HepG2 (cell line): ENCODE data around the gene CRKL. TPM values are rescaled to one million over a fixed set of nuclear protein-coding genes. Genes with fewer than 3 reads are reported as not detected.

Experiments
- EEA1 ChIP-seq: sonication (generic); formaldehyde crosslinking; IDR thresholded peaks from 2 replicates; pipeline ENCODE4 v1.5.1; 2020; ENCODE audit warnings: mild to moderate bottlenecking, missing genetic modification reagents, borderline replicate concordance
- EP300 ChIP-seq, 3 experiments: sonication (generic) in 1 of 3; formaldehyde crosslinking in 1 of 3; IDR thresholded peaks; 2 replicates each; pipeline versions ENCODE4 v1.5.1 to v1.6.1; 2011 to 2020; ENCODE audit warnings: low read depth in 2 of 3, low read length in 2 of 3, borderline replicate concordance in 1 of 3, improper control_type of control experiment in 1 of 3, mild to moderate bottlenecking in 1 of 3, missing genetic modification reagents in 1 of 3, moderate library complexity in 1 of 3
- FOXP4 ChIP-seq: sonication (generic); formaldehyde crosslinking; IDR thresholded peaks from 2 replicates; pipeline ENCODE4 v1.4.0; 2020; ENCODE audit warnings: missing genetic modification reagents
- GPBP1L1 ChIP-seq: sonication (generic); formaldehyde crosslinking; IDR thresholded peaks from 2 replicates; pipeline ENCODE4 v1.5.0; 2020; ENCODE audit warnings: mild to moderate bottlenecking, missing genetic modification reagents
- MLLT10 ChIP-seq: sonication (generic); formaldehyde crosslinking; IDR thresholded peaks from 2 replicates; pipeline ENCODE4 v1.4.0; 2020; ENCODE audit warnings: missing genetic modification reagents
- NFYB ChIP-seq: sonication (generic); formaldehyde crosslinking; IDR thresholded peaks from 2 replicates; pipeline ENCODE4 v1.4.0; 2020; ENCODE audit warnings: missing genetic modification reagents
- SPEN ChIP-seq: sonication (generic); formaldehyde crosslinking; IDR thresholded peaks from 2 replicates; pipeline ENCODE4 v1.5.1; 2020; ENCODE audit warnings: low read depth, mild to moderate bottlenecking, missing genetic modification reagents
- ZBTB1 ChIP-seq: sonication (generic); formaldehyde crosslinking; IDR thresholded peaks from 2 replicates; pipeline ENCODE4 v1.4.0; 2020; ENCODE audit warnings: missing genetic modification reagents, borderline replicate concordance
- ZNF331 ChIP-seq: sonication (generic); formaldehyde crosslinking; IDR thresholded peaks from 2 replicates; pipeline ENCODE4 v1.4.0; 2020; ENCODE audit warnings: missing genetic modification reagents
- ZNF468 ChIP-seq: sonication (generic); formaldehyde crosslinking; IDR thresholded peaks from 2 replicates; pipeline ENCODE4 v1.8.0; 2022; ENCODE audit warnings: mild to moderate bottlenecking, moderate library complexity, missing genetic modification reagents
- ZNF503 ChIP-seq: sonication (generic); formaldehyde crosslinking; IDR thresholded peaks from 2 replicates; pipeline ENCODE4 v1.4.0; 2020; ENCODE audit warnings: missing genetic modification reagents
- ZNF512B ChIP-seq: sonication (generic); formaldehyde crosslinking; IDR thresholded peaks from 2 replicates; pipeline ENCODE4 v1.5.1; 2020; ENCODE audit warnings: missing genetic modification reagents, mild to moderate bottlenecking, borderline replicate concordance
- ZNF558 ChIP-seq: sonication (generic); formaldehyde crosslinking; IDR thresholded peaks from 2 replicates; pipeline ENCODE4 v1.9.0; 2022; ENCODE audit warnings: mild to moderate bottlenecking, missing genetic modification reagents, borderline replicate concordance
- ZNF589 ChIP-seq: sonication (generic); formaldehyde crosslinking; conservative IDR thresholded peaks from 2 replicates; pipeline ENCODE4 v1.8.0; 2022; ENCODE audit warnings: mild to moderate bottlenecking, moderate library complexity, missing genetic modification reagents
- ZXDC ChIP-seq: sonication (generic); formaldehyde crosslinking; IDR thresholded peaks from 2 replicates; pipeline ENCODE4 v1.5.0; 2020; ENCODE audit warnings: mild to moderate bottlenecking, missing genetic modification reagents
- polyA plus RNA-seq, 8 experiments: library from polyadenylated mRNA; depleted of rRNA in 3 of 8; stranded (reverse) in 7 of 8; unstranded in 1 of 8; fragments of >200 nt; fragmentation: Illumina TruSeq in 4 of 8; extraction: Trizol in 4 of 8; gene quantifications; 2 replicates each; pipeline versions ENCODE4 v1.2.1 to v1.2.3, GENCODE V29; 2011 to 2016; ENCODE audit warnings: low read depth in 4 of 8, missing spikeins in 1 of 8, mixed read lengths in 1 of 8; ENCODE audit not compliant: insufficient read depth in 1 of 8
- total RNA-seq, 5 experiments: library from RNA; depleted of rRNA; stranded (reverse); fragments of >200 nt; fragmentation: Illumina TruSeq; extraction: Trizol; gene quantifications; 2 replicates each; pipeline ENCODE4 v1.2.3, GENCODE V29; 2016; ENCODE audit warnings: low read depth in 1 of 5

Gene CRKL
- total and polyA plus RNA-seq, 2 of the 13 experiments (the other 11 are each of a cell fraction or from before 2014, with no cell fraction given), result 37.4 to 60.6 TPM

GRCh38 chr22:20956258-20957101 is 39.3 kb downstream of the CRKL start (continued):
- TF ChIP-seq ZBTB1 (CRISPR knock-in tag) (no peak), MLLT10 (CRISPR knock-in tag) (no peak), NFYB (CRISPR knock-in tag) (no peak), ZNF503 (CRISPR knock-in tag) (peak; percentile 31; the same call in 1 of the 2 replicates), ZXDC (0 out of 2 replicates have a peak, but pooled peaks have one; percentile 80), EEA1 (CRISPR knock-in tag) (no peak), GPBP1L1 (no peak), ZNF512B (CRISPR knock-in tag) (0 out of 2 replicates have a peak, but pooled peaks have one; percentile 8), ZNF331 (0 out of 2 replicates have a peak, but pooled peaks have one; percentile 31), ZNF468 (CRISPR knock-in tag) (0 out of 2 replicates have a peak, but pooled peaks have one; percentile 8), FOXP4 (0 out of 2 replicates have a peak, but pooled peaks have one; percentile 21), ZNF589 (CRISPR knock-in tag) (peak; percentile 26; the same call in 1 of the 2 replicates), EP300 (IDR thresholded peaks at IDR 0.05; ENCODE audit: low read depth in 2 of 2, low read length in 2 of 2) (no peak), EP300 (CRISPR knock-in tag; IDR thresholded peaks at IDR 0.05; ENCODE audit: borderline replicate concordance) (no peak), ZNF558 (CRISPR knock-in tag) (no peak), SPEN (CRISPR knock-in tag) (peak; percentile 52; the same call in 1 of the 2 replicates)
